ENCODE results near the gene SH2D7. TPM values are rescaled to one million over a fixed set of nuclear protein-coding genes. Genes with fewer than 3 reads are reported as not detected.
A peak's percentile ranks its signal among the peaks of the same experiment; 100 is the strongest.

The SH2D7 gene
- total and polyA plus RNA-seq, 8 donors, result 0.04 to 1.8 (median 0.15) TPM; not detected in 1

- H3K27me3 ChIP-seq, result no peaks in the 10 kb centered on the region
- FAIRE-seq (no peak), DNase-seq (peak in 1 of 6 donors; percentile 41), ATAC-seq (no peak)
- no peaks in the 10 kb centered on the region for H3K4me1 ChIP-seq
- intact Hi-C loops (cut with DNase I), result loop anchor here in 2 of 3 donors (2.0 to 5.0 kb wide), 3 partner anchors 86 to 132 kb away; no protein-coding TSS in a partner anchor
- H3K36me3 ChIP-seq, result no peaks in the 10 kb centered on the region
- WGBS, 2 donors, result 80 to 86% methylated on average over 10 of the region's 10 CpGs
- no peaks in the 10 kb centered on the region for H3K9me3 ChIP-seq
- no peak overlapping the region for H3K27ac ChIP-seq
- no peak for TF ChIP-seq CTCF (IDR thresholded peaks at IDR 0.05)
- H3K4me3 ChIP-seq, result no peak overlapping the region
Measured at GRCh38 chr15:78110916-78111475, 18.6 kb downstream of the SH2D7 start.

GRCh38 chr15:78111788-78112187 is 19.4 kb downstream of the SH2D7 start:
- Histone ChIP-seq H3K9me3 (no peaks in the 10 kb centered on the region), H3K27ac (no peak overlapping the region), H3K4me1 (no peaks in the 10 kb centered on the region), H3K27me3 (no peaks in the 10 kb centered on the region), H3K4me3 (no peak overlapping the region), H3K36me3 (no peaks in the 10 kb centered on the region)
- DNase-seq (peak in 1 of 6 donors; percentile 21), ATAC-seq (no peak), FAIRE-seq (no peak)
- intact Hi-C loops (cut with DNase I), result loop anchor here in 2 of 3 donors (2.0 to 5.0 kb wide), 3 partner anchors 86 to 131 kb away; no protein-coding TSS in a partner anchor
- WGBS, 2 donors, result 74 to 88% methylated on average over 3 of the region's 3 CpGs
- TF ChIP-seq CTCF (IDR thresholded peaks at IDR 0.05), result no peak

GRCh38 chr15:78112551-78112950 is 20.2 kb downstream of the SH2D7 start:
- TF ChIP-seq CTCF (IDR thresholded peaks at IDR 0.05), result no peak
- ATAC-seq, result no peak
- no peaks in the 10 kb centered on the region for H3K36me3 ChIP-seq
- intact Hi-C loops (cut with DNase I), result loop anchor here in 1 of 3 donors (5.0 kb wide), 2 partner anchors 85 to 130 kb away; no protein-coding TSS in a partner anchor
- no peak overlapping the region for H3K27ac ChIP-seq
- no peaks in the 10 kb centered on the region for H3K4me1 ChIP-seq
- DNase-seq, result no peak
- no peak for FAIRE-seq
- H3K4me3 ChIP-seq, result no peak overlapping the region
- no peaks in the 10 kb centered on the region for H3K9me3 ChIP-seq
- 53 to 59% methylated on average over 3 of the region's 3 CpGs for WGBS, 2 donors
- no peaks in the 10 kb centered on the region for H3K27me3 ChIP-seq

- Histone ChIP-seq H3K9me3 (no peaks in the 10 kb centered on the region), H3K27ac (no peak overlapping the region), H3K4me1 (no peaks in the 10 kb centered on the region), H3K27me3 (no peaks in the 10 kb centered on the region), H3K36me3 (no peaks in the 10 kb centered on the region), H3K4me3 (no peak overlapping the region)
- ATAC-seq, result no peak
- no peak for TF ChIP-seq CTCF (IDR thresholded peaks at IDR 0.05)
- FAIRE-seq, result no peak
- DNase-seq, result no peak
- WGBS, 2 donors, result 83 to 87% methylated on average over 5 of the region's 5 CpGs
- intact Hi-C loops (cut with DNase I), result loop anchor here in 1 of 3 donors (10.0 kb wide), 1 partner anchor 74 kb away; no protein-coding TSS in a partner anchor
Measured at GRCh38 chr15:78120523-78120922, 28.2 kb downstream of the SH2D7 start.

- DNase-seq, result no peak
- H3K4me3 ChIP-seq, result no peak overlapping the region
- FAIRE-seq, result no peak
- H3K9me3 ChIP-seq, result no peaks in the 10 kb centered on the region
- no peak for ATAC-seq
- intact Hi-C loops (cut with DNase I), result loop anchor here in 1 of 3 donors (10.0 kb wide), 1 partner anchor 70 kb away; no protein-coding TSS in a partner anchor
- no peaks in the 10 kb centered on the region for H3K27me3 ChIP-seq
- 80 to 88% methylated on average over 3 of the region's 3 CpGs for WGBS, 2 donors
- TF ChIP-seq CTCF (IDR thresholded peaks at IDR 0.05), result no peak
- no peaks in the 10 kb centered on the region for H3K4me1 ChIP-seq
- no peak overlapping the region for H3K27ac ChIP-seq
- H3K36me3 ChIP-seq, result no peaks in the 10 kb centered on the region
Measured at GRCh38 chr15:78125267-78125666, 32.9 kb downstream of the SH2D7 start.
